ENCODE data around the gene F11.
"Not testable (repeated sequence)": the region's sequence is repeated elsewhere in the genome, so short reads cannot be mapped to it uniquely, and the experiment has no call there.

Gene F11

DNA sequence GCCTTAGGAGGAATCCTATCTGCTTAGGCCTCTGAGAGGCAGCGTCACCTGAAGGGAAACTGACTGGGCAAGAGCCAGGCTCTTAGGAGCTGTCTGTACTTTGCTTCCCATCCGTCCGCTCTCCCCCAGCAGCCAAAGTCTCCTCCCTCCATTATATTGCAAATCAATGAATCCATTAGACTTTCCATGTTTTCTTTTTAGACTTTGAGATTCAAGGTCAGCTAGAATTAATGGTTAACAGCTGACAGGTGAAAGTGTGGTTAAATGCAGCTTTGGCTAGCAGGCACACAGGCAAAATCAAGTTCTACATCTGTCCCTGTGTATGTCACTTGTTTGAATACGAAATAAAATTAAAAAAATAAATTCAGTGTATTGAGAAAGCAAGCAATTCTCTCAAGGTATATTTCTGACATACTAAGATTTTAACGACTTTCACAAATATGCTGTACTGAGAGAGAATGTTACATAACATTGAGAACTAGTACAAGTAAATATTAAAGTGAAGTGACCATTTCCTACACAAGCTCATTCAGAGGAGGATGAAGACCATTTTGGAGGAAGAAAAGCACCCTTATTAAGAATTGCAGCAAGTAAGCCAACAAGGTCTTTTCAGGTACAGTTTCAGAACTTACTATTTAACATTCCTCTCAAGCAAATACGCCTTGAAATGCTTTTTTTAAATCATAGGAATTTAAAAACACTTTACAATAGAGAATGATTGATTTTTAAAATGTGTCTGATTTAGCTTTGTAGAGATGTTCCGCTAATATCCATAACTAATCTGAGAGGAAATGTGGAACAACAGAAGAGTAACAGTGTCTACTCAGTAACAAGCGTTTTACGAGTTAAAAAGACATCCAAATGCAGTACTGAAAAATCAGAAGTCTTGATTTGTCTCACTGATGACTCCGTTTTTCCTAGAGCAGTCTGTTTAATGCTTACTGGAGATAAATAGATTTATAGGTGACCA is at the start of gene F11:
F11 (plus strand) TSS at position 507 of the 970 bp plus-strand sequence. CDS start 948 bp downstream, outside the sequence.
- DNase-seq (ENCODE audit: low read depth): no peak

DNA sequence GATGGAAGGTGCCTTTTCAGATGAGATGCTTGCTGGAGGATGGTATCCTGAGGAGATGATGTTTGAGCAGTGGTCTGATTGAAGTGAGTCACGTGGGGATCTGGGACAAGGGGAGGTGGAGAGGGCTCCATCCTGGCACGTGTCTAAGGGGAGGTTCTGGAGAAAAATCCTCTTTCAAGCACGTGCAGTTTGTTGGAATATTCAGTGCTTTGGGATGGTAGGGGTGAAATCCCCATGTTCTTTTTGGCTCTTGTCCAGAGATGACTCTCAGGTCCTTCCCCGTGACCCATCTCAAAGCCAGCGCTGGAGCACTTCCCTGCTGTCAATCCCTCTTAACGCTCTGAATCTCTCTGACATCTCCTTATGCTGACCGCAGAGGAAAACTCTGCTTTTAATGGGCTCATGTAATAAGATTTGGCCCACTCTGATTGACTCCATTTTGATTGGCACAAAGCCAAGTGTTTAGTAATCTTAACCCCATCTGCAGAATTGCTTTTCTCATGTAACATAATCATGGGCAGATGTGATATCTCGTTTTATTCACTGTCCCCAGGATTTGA is 49.4 kb upstream of the F11 start:
- DNase-seq (ENCODE audit: low read depth): no peak

DNA sequence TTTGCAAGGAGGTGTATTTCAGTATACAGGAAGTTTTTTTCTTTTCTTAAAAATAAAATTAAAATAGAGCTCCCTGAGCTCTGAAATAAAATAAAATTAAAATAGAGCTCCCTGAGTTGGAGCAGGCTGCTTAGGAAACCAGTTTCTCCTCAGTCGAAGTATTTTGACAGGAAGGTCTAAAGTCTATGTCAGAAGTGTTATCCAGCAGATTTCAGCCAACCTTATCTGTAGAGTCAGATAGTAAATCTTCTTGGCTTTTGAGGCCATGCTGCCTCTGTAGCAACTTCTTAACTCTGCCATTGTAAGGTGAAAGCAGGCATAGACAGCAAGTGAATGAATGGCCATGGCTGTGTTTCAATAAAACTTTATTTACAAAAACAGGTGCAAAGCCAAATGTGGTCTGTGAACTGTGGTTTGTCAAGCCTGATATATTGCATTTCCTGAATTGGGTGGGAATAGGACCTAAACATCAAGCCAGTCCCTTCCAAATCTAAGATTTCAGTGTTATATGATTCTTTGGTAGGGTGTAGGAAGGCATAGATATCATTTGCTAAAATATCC is 48.2 kb upstream of the F11 start:
- DNase-seq (ENCODE audit: low read depth): no peak

GRCh38 chr4:186221624-186222023 is 44.4 kb upstream of the F11 start:
- no peak for DNase-seq (ENCODE audit: low read depth)

GRCh38 chr4:186225848-186226247 is 40.1 kb upstream of the F11 start:
- no peak for DNase-seq (ENCODE audit: low read depth)

GRCh38 chr4:186226521-186227189 is 39.3 kb upstream of the F11 start:
- no peak for DNase-seq (ENCODE audit: low read depth)

DNA sequence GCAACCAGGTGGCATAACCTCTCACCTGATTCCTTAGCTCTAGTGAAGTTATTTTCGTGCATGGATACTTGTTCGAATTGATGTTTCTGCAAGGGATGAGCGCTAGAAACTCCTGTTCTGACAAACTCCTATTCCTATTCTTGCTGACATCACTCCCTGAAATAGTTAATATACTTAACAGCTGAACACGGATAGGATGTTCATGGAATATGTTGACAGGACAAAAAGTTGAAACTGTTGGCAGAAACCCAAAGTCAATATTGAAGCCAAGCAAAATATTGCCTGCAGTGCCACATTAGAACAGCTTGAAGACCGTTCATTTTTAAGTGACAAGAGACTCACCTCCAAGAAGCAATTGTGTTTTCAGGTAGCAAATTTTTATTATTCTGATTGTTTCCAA is 38.8 kb upstream of the F11 start, which contains the start of gene KLKB1:
KLKB1 (plus strand) TSS at position 287 of the 400 bp plus-strand sequence. CDS start 689 bp downstream, outside the sequence.
- no peak for DNase-seq (ENCODE audit: low read depth)

DNA sequence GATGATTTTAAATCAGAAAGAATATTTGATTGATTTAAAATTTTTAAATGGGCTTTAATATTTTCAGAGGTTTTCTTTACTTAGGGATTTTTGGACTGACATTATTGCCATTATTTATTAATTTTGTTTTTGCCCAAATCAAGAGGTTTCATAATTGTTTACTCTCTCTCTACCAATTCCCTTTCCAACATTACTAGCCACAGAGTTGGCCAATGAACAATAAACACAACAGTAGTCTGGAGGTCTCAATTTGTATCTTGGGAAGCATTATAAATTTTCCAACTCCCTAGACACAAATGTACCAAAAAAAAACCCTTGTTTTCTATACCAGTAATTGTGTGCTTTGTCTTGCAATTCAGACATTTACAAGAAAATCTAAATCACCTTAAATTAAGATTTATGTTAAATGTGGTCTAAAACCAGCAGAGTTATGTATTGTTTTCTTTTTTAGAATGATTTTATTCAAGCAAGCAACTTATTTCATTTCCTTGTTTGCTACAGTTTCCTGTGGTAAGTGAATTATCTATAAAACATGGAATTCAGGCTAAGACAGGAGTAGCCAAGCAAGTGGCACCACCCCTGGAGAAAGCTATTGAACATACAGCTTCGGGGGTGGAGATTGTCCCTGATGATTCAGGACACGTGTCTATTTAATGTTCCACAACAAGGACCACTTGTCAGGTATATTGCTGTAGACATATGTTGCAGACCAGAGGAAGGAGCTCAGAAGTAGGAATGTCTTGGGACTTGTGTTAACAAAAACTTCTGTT is 38.1 kb upstream of the F11 start:
- no peak for DNase-seq (ENCODE audit: low read depth)

DNA sequence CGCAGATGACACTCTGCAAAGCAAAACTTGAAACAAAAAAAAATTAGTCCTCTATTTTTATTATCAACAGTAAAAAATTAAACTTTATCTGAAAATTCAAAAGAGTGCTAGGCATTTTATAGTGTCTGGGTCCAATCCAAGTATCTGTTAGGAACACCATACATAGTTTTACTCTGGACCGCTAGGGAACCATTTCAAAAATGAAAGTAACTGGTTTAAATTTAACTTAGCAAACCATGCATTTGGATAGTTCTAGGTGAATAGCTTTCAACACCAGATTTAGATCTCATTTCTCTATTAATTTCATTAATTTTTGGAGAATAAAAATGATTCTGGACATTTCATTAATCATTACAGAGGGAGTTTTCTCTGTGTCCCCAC is 37.5 kb upstream of the F11 start:
- DNase-seq (ENCODE audit: low read depth): no peak

- no peak for DNase-seq (ENCODE audit: low read depth)
These were observed 31.6 kb upstream of the F11 start for GRCh38 chr4:186234367-186234766.

DNA sequence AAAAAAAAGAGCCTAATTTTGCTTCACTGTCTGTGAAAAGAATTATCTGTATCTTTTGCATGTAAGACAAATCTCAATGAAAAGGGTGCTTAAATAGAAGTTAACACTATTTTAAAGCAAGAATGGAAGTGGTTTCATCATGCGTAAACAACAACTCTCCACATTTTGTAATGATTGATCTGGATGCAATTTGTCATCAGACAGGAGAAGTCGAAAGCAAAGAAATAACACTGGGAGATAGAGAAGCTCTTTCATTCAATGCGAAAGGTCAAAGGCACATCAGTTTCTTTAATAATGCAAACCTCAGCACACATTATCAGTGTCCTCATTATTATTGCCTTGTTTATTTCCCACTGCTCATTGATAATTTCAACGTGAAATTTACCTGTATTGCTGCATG is 29.9 kb upstream of the F11 start:
- DNase-seq (ENCODE audit: low read depth): no peak

DNA sequence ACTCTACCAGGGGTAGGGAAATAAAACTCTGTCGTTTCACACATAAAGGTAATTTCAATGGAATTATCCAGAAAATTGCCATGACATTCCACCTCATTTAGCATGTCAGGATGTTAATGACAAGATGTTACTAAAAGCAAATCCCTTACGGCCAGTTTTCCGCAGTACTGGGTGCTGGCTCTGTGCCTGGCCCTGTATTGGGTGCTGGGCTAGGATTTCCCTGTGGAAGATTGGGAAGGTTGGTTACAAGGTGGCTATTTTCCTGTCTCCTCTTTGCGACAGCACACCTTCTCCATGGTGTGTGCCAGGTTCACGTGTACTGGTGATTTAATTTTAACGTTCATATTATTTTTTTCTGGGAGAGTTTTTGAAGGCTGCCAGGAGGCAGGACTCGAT is 25.5 kb upstream of the F11 start:
- no peak for DNase-seq (ENCODE audit: low read depth)

DNA sequence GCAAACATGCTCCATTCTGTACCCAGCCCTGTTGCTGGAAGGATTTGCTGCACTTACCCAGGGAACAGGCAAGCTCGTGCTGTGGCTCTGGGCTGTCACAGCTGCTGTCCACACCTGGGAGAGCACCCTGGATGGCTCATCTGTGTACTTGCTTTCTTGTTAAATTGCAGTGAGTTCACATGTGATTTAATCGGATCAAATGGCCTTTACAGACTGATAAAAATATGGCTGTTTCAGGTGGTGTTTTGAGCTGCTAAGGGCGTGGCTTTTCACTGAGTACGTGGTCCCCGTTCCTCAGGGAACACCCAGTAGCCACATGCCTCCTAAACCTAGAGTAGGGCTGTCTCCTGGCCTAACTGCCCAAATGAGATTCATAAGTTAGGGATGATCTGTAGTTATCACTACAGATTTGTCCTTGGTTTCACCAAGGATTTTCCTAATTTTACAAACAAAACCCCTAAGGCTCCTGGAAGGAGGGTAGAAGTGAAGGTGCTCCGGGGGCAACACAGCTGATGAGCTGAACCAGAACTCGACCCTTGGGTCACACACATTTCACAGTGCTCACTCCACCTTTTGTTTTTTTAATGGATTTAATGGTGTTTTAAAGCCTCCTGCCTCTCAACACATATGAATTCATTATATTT is 25.0 kb upstream of the F11 start:
- no peak for DNase-seq (ENCODE audit: low read depth)

DNA sequence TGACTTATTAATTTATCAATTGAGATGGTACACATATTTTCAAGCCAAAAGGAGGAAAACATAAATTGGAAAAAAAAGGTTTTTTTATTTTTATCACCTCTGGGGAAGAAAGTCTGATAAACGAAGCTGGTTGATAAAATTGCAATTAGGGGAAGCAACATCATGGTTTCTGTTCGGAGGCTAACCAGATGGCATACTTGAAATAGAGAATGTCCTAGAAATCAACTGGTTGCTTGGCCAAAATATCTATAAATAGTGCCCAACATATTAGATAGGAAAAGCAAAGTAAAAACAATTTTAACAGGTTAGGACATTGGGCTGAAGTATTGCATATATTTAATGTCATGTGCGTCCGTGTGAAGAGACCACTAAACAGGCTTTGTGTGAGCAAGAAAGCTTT is 24.4 kb upstream of the F11 start:
- DNase-seq (ENCODE audit: low read depth): no peak

- DNase-seq (ENCODE audit: low read depth): not testable (repeated sequence)
These were observed 24.0 kb upstream of the F11 start for GRCh38 chr4:186242031-186242430.

DNA sequence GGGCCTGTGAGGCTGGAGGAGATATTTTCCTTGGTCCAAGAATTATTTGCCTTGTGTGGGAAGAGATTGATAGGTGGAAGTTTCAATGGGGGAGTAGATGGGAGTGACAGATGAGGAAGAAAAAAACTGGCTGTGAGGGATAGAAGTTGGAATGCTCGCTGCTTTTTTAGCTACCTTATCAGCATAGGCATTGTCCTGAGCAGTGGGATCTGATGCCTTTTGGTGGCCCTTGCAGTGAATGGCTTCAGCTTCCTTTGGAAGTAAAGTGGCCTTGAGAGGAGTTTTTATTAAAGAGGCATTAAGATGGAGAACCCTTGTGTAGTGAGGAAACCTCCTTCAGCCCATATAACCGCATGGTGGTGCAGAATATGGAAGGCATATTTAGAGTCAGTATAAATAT is 22.7 kb upstream of the F11 start:
- DNase-seq (ENCODE audit: low read depth): no peak

- DNase-seq (ENCODE audit: low read depth): no peak
These were observed 21.2 kb upstream of the F11 start for GRCh38 chr4:186244835-186245234.

- DNase-seq (ENCODE audit: low read depth): not testable (repeated sequence)
These were observed 18.8 kb upstream of the F11 start for GRCh38 chr4:186247062-186247752.

DNA sequence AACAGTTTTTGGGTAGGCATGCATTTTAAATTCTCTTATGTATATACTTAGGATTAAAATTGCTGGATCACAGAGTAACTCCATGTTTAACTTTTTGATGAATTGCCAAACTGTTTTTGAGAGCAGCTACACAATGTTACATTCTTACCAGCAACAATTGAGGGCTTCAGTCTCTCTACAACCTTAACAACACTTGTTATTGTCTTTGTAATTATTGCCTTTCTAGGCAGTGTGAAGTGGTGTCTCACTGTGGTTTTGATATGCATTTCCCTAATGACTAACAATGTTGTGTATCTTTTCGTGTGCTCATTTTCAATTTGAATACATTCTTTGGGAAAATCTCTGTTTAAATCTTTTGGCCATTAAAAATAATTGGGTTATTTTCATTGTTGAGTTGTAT is 17.3 kb upstream of the F11 start:
- DNase-seq (ENCODE audit: low read depth): no peak

Data from CMK (cell line).